Thyroid gland (tissue), 4 donors: ENCODE measurements around the gene HPD. TPM values are rescaled to one million over a fixed set of nuclear protein-coding genes. Genes with fewer than 3 reads are reported as not detected.
"Not testable (repeated sequence)": the region's sequence is repeated elsewhere in the genome, so short reads cannot be mapped to it uniquely, and the experiment has no call there.

Experiments
- DNase-seq, 2 donors: peaks; one replicate each; pipeline ENCODE4 v3.0.0-alpha.2; 2019
- H3K27ac ChIP-seq, 3 donors: fragments of 200-600 bp; sonication (generic); 1 replicate in 2 of 3; 2 replicates in 1 of 3; pipeline ENCODE4 v1.5.1; 2016 to 2019; ENCODE audit warnings: mild to moderate bottlenecking in 1 of 3, moderate library complexity in 1 of 3
- H3K27me3 ChIP-seq: fragments of 200-600 bp; sonication (generic); one replicate; pipeline ENCODE4 v1.5.1; 2019
- H3K36me3 ChIP-seq, 2 donors: fragments of 200-600 bp; sonication (generic); one replicate each; pipeline ENCODE4 v1.5.1; 2016 to 2019
- H3K4me1 ChIP-seq, 2 donors: fragments of 200-600 bp; sonication (generic); one replicate each; pipeline ENCODE4 v1.5.1; 2017 to 2019
- H3K4me3 ChIP-seq, 3 donors: fragments of 200-600 bp; sonication (generic); replicated peaks in 1 of 3; 1 replicate in 2 of 3; 2 replicates in 1 of 3; pipeline ENCODE4 v1.5.1; 2016; ENCODE audit warnings: mild to moderate bottlenecking in 1 of 3
- H3K9me3 ChIP-seq: fragments of 200-600 bp; sonication (generic); one replicate; pipeline ENCODE4 v1.5.1; 2017
- POLR2A ChIP-seq, 2 donors: fragments of 450-650 bp; IDR thresholded peaks; one replicate each; pipeline ENCODE4 v1.6.1; 2017; ENCODE audit warnings: antibody characterized with exemption in 2 of 2, mild to moderate bottlenecking in 2 of 2, moderate library complexity in 1 of 2
- WGBS, 2 donors: methylation state at CpG; one replicate each; pipeline ENCODE4 v1.1.5; 2017; 5-methylcytosine and 5-hydroxymethylcytosine counted together
- intact Hi-C: fragments of 100-400 bp; cut with DNase I; formaldehyde crosslinking; loops from one replicate; pipeline ENCODE4 v1.15.1; 2023
- total RNA-seq, 4 donors: library from RNA; depleted of rRNA; stranded (reverse); fragments of >200 nt; gene quantifications; one replicate each; pipeline ENCODE4 v1.2.3, GENCODE V29; 2016
- TF ChIP-seq, protein P1 (sequence below), 6 experiments: fragments of 200-600 bp in 3 of 6; fragments of 450-650 bp in 3 of 6; sonication (generic) in 3 of 6; IDR thresholded peaks; one replicate each; pipeline ENCODE4 v1.5.1; 2016 to 2019; ENCODE audit warnings: antibody characterized with exemption in 6 of 6, mild to moderate bottlenecking in 2 of 6, inconsistent platforms in 1 of 6, moderate library complexity in 1 of 6

The HPD gene
- total RNA-seq, 4 donors from 2014 or later: 0.39 to 1.2 (median 0.78) TPM; not detected in 1

DNA sequence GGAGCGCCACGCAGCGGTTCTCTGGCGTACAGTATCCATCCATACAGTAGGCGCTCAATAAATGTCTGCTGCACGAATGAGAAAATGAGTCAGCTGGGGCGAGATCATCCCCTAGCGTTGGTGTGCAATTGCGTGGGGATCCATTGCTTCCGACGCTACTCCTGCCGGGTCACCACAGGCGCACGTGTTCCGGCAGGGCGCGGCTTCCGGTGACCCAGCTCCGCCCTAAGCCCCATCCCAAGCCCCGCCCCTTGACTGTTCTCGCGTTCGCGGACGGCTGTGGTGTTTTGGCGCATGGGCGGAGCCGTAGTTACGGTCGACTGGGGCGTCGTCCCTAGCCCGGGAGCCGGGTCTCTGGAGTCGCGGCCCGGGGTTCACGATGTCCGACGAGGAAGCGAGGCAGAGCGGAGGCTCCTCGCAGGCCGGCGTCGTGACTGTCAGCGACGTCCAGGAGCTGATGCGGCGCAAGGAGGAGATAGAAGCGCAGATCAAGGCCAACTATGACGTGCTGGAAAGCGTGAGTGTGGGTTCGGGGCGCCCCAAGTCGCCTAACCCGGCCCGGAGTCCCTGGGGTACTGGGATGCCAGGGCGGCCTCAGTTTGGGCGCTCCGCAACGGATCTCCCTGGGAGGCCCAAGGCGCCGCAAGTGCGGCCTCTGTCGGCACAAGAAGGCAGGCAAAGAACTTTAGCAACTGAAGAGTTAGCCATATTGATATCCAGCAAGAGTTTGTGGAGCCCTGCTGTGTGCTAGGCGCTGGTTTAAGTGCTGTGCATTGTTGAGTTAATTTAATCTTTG, 30.0 kb upstream of the HPD start, which contains the start of gene PSMD9:
Gene PSMD9 (plus strand): TSS at position 313 of the 796 bp plus-strand sequence. CDS start 67 bp downstream, at position 380.
- peaks cover 24 to 25% of the 10 kb centered on the region in 2 donors for H3K4me1 ChIP-seq
- no peaks in the 10 kb centered on the region for H3K9me3 ChIP-seq
- WGBS, 2 donors: 1 to 2% methylated on average over 12 to 28 of the region's 67 CpGs
- H3K27ac ChIP-seq: peak within 1 kb of the TSS; percentile 83 to 91 (median 88)
- intact Hi-C loops: no loop called here
- no peaks in the 10 kb centered on the region for H3K27me3 ChIP-seq
- DNase-seq: peak; percentile 97 to 98
- H3K36me3 ChIP-seq: no peaks in the 10 kb centered on the region
- peak in 1 of 2 donors; percentile 70 for TF ChIP-seq POLR2A (IDR thresholded peaks at IDR 0.05)
- TF ChIP-seq, protein P1, sequence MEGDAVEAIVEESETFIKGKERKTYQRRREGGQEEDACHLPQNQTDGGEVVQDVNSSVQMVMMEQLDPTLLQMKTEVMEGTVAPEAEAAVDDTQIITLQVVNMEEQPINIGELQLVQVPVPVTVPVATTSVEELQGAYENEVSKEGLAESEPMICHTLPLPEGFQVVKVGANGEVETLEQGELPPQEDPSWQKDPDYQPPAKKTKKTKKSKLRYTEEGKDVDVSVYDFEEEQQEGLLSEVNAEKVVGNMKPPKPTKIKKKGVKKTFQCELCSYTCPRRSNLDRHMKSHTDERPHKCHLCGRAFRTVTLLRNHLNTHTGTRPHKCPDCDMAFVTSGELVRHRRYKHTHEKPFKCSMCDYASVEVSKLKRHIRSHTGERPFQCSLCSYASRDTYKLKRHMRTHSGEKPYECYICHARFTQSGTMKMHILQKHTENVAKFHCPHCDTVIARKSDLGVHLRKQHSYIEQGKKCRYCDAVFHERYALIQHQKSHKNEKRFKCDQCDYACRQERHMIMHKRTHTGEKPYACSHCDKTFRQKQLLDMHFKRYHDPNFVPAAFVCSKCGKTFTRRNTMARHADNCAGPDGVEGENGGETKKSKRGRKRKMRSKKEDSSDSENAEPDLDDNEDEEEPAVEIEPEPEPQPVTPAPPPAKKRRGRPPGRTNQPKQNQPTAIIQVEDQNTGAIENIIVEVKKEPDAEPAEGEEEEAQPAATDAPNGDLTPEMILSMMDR (IDR thresholded peaks at IDR 0.05): peak; percentile 9 to 61 (median 42)
- peak within 1 kb of the TSS; percentile 68 to 83 (median 68) for H3K4me3 ChIP-seq

DNA sequence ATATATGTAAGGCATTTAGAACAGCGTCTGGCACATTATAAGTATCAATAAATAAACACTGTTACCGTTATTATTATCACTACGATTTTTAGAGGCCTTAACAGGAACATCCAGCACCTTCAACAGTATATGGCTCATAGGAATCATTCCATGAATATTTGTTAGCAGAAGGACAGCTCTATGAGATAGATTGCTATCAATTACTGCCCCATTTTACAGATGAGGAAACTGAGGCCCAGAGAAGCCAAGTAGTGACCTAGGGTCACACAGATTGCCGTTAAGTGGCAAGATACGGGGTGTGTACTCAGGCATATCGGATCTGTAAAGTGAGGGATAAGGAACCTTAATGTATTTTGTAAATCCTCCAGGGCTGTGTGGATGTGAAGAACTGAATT, 29.4 kb upstream of the HPD start:
- H3K27me3 ChIP-seq: no peaks in the 10 kb centered on the region
- TF ChIP-seq POLR2A (IDR thresholded peaks at IDR 0.05): no peak
- TF ChIP-seq, protein P1 (IDR thresholded peaks at IDR 0.05): no peak
- peak overlapping the region in 1 of 3 donors; percentile 88 for H3K27ac ChIP-seq
- no peak for DNase-seq
- 56 to 74% methylated on average over 4 to 6 of the region's 6 CpGs for WGBS, 2 donors
- no peaks in the 10 kb centered on the region for H3K36me3 ChIP-seq
- H3K9me3 ChIP-seq: no peaks in the 10 kb centered on the region
- H3K4me3 ChIP-seq: peak overlapping the region; percentile 33 to 68 (median 68)
- peaks cover 18 to 21% of the 10 kb centered on the region in 2 donors for H3K4me1 ChIP-seq
- intact Hi-C loops: no loop called here

DNA sequence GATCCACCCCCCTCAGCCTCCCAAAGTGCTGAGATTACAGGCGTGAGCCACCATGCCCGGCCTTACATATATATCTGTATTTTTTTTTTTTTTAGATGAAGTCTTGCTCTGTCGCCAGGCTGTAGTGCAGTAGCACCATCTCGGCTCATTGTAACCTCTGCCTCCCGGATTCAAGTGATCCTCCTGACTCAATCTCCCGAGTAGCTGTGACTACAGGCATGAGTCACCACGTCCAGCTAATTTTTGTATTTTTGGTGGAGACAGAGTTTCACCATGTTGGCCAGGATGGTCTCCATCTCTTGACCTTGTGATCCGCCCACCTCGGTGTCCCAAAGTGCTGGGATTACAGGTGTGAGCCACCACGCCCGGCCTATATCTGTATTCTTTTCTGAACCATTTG, 26.5 kb upstream of the HPD start:
- H3K27ac ChIP-seq, H3K9me3 ChIP-seq, DNase-seq, H3K4me3 ChIP-seq, H3K36me3 ChIP-seq, H3K27me3 ChIP-seq, intact Hi-C loops: not testable (repeated sequence)
- peaks cover 11 to 17% of the 10 kb centered on the region in 2 donors for H3K4me1 ChIP-seq
- 87 to 89% methylated on average over 11 of the region's 11 CpGs for WGBS, 2 donors

DNA sequence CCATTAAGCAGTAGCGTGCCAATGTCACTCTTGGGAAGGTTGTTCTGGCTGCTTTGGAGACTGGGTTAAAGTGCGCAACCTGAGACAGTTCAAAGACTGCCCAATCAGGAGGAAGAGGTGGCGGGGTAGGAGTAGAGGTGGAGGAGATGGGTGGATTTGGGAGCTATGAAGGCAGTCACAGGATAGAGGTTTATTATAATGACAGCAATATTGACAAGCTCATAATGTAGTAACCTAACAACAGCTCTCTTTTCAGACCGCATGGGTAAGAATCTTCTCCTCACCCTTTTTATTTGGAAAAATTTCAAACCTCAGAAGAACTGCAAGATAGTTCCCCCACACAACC, 24.6 kb upstream of the HPD start:
- H3K27ac ChIP-seq: no peak overlapping the region
- H3K4me1 ChIP-seq: peaks cover 0 to 6% of the 10 kb centered on the region in 2 donors
- H3K27me3 ChIP-seq: no peaks in the 10 kb centered on the region
- DNase-seq: no peak
- TF ChIP-seq, protein P1 (IDR thresholded peaks at IDR 0.05): no peak
- no peak for TF ChIP-seq POLR2A (IDR thresholded peaks at IDR 0.05)
- no peaks in the 10 kb centered on the region for H3K9me3 ChIP-seq
- WGBS, 2 donors: 49 to 55% methylated on average over 4 of the region's 4 CpGs
- intact Hi-C loops: no loop called here
- no peaks in the 10 kb centered on the region for H3K36me3 ChIP-seq
- H3K4me3 ChIP-seq: no peak overlapping the region

DNA sequence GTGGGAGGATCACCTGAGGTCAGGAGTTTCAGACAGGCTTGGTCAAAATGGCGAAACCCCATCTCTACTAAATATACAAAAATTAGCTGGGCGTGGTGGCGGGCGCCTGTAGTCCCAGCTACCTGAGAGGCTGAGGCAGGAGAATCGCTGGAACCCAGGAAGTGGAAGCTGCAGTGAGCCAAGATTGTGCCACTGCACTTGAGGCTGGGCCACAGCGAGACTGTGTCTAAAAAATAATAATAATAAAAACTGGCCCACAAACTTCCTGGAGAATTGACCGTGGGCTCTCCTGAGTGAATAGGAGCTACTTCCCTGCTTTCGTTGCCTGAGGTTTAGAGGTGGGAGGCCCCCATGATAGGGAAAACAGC, 17.4 kb upstream of the HPD start:
- H3K4me3 ChIP-seq, H3K27me3 ChIP-seq, DNase-seq, intact Hi-C loops, H3K4me1 ChIP-seq, H3K9me3 ChIP-seq, H3K27ac ChIP-seq, H3K36me3 ChIP-seq: not testable (repeated sequence)
- WGBS, 2 donors: 94% methylated on average over 8 of the region's 8 CpGs

DNA sequence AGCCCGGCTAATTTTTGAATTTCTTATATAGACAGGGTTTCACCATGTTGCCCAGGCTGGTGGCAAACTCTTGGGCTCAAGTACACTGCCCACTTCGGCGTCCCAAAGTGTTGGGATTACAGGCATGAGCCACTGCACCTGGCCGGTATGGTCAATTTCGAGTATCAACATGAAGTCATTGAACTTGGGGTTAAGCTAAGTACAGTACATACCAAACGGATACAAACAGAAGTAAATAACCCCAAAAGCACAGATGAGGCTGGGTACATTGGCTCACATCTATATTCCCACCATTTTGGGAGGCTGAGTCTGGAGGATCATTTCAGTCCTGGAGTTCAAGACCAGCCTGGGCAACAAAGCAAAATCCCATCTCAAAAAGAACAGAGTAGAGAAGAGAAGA, 16.9 kb upstream of the HPD start:
- no peak overlapping the region for H3K4me3 ChIP-seq

More for the DNA sequence above, 16.9 kb upstream of the HPD start:
- DNase-seq: no peak
- no peaks in the 10 kb centered on the region for H3K9me3 ChIP-seq
- no peaks in the 10 kb centered on the region for H3K36me3 ChIP-seq
- intact Hi-C loops: no loop called here
- no peaks in the 10 kb centered on the region for H3K4me1 ChIP-seq
- 85 to 90% methylated on average over 6 of the region's 6 CpGs for WGBS, 2 donors
- no peaks in the 10 kb centered on the region for H3K27me3 ChIP-seq
- no peak overlapping the region for H3K27ac ChIP-seq
- no peak for TF ChIP-seq POLR2A (IDR thresholded peaks at IDR 0.05)
- TF ChIP-seq, protein P1 (IDR thresholded peaks at IDR 0.05): no peak
